ENCODE data around the gene DGCR6.
"Not testable (repeated sequence)": the region's sequence is repeated elsewhere in the genome, so short reads cannot be mapped to it uniquely, and the experiment has no call there.

Gene DGCR6

DNA sequence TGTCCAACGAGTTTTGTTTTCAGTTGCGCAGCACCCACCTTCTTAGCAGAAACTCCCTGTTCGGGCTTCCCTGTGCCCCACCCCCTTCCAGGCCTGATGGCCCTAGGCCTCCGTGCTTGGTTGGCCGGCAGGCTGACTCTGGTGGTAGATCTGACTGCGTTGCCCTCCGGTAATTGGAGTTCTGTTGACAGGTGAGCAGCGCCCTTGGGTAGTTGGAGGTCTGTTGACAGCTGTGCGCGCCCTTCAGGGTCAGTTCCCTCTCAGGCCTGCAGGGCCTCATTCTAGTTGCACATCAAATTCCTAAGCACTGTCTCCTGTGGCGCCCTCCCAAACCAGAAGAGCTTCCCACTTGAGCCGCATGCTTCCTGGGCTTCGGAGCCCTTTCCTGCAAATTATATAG, 776 bp downstream of the DGCR6 start:
- POLR2A ChIA-PET = interaction anchor here (0.8 to 1.6 kb wide), 7 partner anchors 20 to 267 kb away, joined by 3 to 17 read pairs (median 6); partner anchors contain the start of gene PRODH
- CTCF ChIA-PET = interaction anchor here (0.9 to 1.4 kb wide), 2 partner anchors 20 to 30 kb away, joined by 3 to 4 read pairs; no protein-coding TSS in a partner anchor
- no peak for TF ChIP-seq BHLHE40 (IDR thresholded peaks at IDR 0.05; ENCODE audit: borderline replicate concordance)
- no peak for TF ChIP-seq SUZ12 (IDR thresholded peaks at IDR 0.05)
- TF ChIP-seq, protein P1, sequence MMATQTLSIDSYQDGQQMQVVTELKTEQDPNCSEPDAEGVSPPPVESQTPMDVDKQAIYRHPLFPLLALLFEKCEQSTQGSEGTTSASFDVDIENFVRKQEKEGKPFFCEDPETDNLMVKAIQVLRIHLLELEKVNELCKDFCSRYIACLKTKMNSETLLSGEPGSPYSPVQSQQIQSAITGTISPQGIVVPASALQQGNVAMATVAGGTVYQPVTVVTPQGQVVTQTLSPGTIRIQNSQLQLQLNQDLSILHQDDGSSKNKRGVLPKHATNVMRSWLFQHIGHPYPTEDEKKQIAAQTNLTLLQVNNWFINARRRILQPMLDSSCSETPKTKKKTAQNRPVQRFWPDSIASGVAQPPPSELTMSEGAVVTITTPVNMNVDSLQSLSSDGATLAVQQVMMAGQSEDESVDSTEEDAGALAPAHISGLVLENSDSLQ (IDR thresholded peaks at IDR 0.05) = no peak
- TF ChIP-seq NFRKB (IDR thresholded peaks at IDR 0.05) = no peak
- TF ChIP-seq SP1 (IDR thresholded peaks at IDR 0.05) = no peak
- no peak for TF ChIP-seq HDGF (IDR thresholded peaks at IDR 0.05; ENCODE audit: borderline replicate concordance)
- TF ChIP-seq TARDBP (IDR thresholded peaks at IDR 0.05) = no peak
- TF ChIP-seq FOXK2 (IDR thresholded peaks at IDR 0.05) = no peak
- no peak for TF ChIP-seq FOXA1 (IDR thresholded peaks at IDR 0.05)
- TF ChIP-seq ARNT (IDR thresholded peaks at IDR 0.05) = no peak
- no peak for TF ChIP-seq FOXM1 (IDR thresholded peaks at IDR 0.05; ENCODE audit: borderline replicate concordance)
- TF ChIP-seq L3MBTL2 (conservative IDR thresholded peaks at IDR 0.05) = no peak
- no peak for TF ChIP-seq CTBP1 (IDR thresholded peaks at IDR 0.05; ENCODE audit: borderline replicate concordance)
- TF ChIP-seq ELF4 (IDR thresholded peaks at IDR 0.05) = no peak
- TF ChIP-seq ZNF384 (IDR thresholded peaks at IDR 0.05) = no peak
- no peak for TF ChIP-seq LEF1 (IDR thresholded peaks at IDR 0.05; ENCODE audit: borderline replicate concordance)
- no peak for DNase-seq (ENCODE audit: extremely low spot score)

DNA sequence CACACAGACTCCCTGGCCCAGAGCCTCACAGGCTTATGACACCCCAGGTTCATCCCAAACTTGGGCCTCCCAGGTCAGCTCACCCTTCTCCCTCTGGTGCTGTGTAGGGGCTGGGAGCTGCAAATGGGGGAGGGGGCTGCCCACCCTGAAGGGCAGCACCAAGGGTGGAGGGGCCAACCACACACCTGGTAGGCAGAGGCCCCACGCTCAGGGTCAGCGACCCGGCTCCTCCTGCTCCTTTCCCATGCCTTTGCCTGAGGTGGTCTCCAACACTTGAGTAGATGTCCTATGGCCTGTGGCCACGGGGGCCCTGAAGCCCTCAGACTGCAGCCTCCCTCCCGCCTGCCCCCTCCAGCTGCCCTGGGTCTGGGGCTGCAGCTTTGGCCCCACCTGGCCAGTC, 3.4 kb downstream of the DGCR6 start:
- ChIA-PET CTCF (interaction anchor here (2.0 kb wide), 1 partner anchor 20 kb away, joined by 6 read pairs; no protein-coding TSS in a partner anchor), POLR2A (no interaction called here)
- DNase-seq (ENCODE audit: extremely low spot score) = no peak
- TF ChIP-seq BHLHE40 (IDR thresholded peaks at IDR 0.05; ENCODE audit: borderline replicate concordance) (no peak), FOXK2 (IDR thresholded peaks at IDR 0.05) (no peak), ZNF384 (IDR thresholded peaks at IDR 0.05) (no peak)

DNA sequence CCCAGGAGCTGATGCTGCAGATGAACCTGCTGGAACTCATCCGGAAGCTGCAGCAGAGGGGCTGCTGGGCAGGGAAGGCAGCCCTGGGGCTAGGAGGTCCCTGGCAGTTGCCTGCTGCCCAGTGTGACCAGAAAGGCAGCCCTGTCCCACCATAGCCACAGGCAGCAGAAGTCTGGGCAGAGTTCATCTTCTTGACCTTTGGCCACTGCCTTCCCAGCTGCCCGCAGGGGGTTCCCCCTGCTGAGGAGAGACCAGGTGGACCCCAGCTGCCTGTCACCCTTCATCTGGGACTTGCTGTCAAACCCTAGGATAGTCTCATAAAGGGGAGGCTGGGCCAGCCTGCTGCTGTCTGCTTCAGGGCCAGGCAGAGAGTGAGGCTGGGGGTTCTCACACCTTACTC, 5.4 kb downstream of the DGCR6 start:
- CTCF ChIA-PET = not testable (repeated sequence)

DNA sequence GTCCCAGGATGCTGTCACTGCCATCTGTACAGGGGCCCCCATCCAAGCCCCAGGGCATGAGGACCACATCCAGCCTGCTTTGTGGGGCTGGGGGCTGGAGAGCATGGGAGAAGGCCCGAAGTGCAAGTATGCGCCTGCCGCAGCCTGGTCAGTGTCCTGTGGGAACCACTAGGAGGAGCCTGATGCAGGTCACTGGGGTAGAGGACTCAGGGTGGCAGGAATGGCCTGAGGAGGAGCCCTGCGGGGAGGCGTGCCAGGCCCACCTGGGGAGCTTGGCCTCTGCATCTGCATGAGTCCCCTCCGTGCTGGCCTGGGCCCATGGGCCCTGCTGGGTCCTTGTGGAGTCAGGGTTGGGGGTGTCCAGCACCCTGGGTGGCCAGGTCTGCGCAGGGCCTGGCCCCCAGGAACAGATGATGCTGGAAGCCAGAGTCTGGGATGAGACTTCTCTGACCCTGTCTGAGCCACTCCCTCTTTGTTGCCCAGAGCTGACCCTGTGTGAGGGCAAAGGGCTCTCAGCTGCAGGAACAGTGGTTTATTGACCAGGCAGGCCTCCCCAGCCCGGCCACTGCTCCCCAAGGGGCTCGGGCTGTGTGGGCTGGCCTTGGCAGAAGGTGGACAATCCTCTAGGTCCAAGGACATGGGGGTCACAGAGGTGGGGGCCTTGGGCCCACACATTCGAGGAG, 6.3 kb downstream of the DGCR6 start:
- DNase-seq (ENCODE audit: extremely low spot score); CTCF ChIA-PET; POLR2A ChIA-PET: not testable (repeated sequence)

More for the DNA sequence above, 5.4 kb downstream of the DGCR6 start:
- POLR2A ChIA-PET; DNase-seq (ENCODE audit: extremely low spot score): not testable (repeated sequence)

DNA sequence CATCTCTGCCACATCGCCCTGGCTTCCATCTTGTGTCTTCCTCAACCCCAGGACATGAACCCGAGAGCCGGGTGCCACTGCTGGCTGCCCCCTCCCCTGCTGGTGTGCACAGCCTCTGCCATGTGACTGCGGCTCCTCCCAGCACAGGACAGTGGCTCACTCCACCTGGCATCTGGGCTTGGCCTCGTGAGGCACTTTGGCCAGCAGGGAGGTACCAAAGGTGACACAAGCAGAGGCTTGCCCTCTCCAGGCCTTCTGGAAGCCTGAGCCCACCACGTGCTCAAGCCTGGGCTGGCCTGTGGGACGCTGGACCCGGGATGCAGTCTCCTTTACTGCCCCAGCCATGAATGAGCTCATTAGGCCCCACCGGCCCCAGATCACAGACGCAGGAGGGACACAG, 8.4 kb downstream of the DGCR6 start:
- CTCF ChIA-PET; DNase-seq (ENCODE audit: extremely low spot score): not testable (repeated sequence)
- POLR2A ChIA-PET = interaction anchor here (1.2 kb wide), 1 partner anchor 8 kb away, joined by 5 read pairs; the partner anchor contains the start of gene DGCR6

DNA sequence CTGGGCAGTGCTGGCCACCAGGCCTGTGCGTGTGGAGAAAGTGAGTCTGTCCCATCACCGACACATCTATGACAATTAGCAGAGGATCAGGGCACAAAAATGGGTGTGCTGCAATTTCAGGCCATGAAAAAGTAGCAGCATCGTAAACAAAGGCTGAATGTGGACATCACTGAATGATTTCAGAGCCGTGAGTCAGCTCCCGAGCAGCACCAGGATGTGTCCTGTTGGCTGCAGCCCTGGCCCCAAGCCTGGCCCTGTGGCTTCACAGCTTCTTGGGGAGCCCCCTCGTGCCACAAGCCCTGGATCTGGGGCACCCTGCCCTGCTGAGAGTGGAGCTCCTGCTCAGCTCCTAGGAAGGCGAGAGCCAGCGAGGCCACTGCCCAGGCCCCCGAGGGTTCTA, 9.4 kb downstream of the DGCR6 start:
- POLR2A ChIA-PET = interaction anchor here (0.6 to 1.2 kb wide), 2 partner anchors 9 to 1272 kb away, joined by 3 to 5 read pairs; partner anchors contain the start of gene DGCR6
- CTCF ChIA-PET; DNase-seq (ENCODE audit: extremely low spot score): not testable (repeated sequence)

DNA sequence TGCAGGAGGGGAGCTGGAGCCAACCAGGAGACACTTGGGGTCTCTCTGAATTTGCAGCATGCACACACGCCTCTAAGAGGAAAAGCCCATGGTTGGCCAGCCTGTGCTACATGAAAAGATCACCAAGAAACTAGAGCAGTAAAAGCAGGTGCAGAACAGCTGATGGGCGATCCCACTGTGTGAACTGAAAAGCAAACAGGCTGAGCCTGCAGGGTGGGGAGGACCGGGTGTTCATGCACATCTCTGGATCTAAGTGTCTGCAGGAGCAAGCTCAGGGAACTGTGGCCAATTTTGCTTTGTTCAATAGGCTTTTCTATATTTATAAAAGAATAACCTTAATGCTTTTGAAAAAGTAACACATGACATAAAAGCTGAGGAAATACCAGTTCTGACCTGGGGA, 11.7 kb downstream of the DGCR6 start:
- DNase-seq (ENCODE audit: extremely low spot score); CTCF ChIA-PET; POLR2A ChIA-PET: not testable (repeated sequence)

DNA sequence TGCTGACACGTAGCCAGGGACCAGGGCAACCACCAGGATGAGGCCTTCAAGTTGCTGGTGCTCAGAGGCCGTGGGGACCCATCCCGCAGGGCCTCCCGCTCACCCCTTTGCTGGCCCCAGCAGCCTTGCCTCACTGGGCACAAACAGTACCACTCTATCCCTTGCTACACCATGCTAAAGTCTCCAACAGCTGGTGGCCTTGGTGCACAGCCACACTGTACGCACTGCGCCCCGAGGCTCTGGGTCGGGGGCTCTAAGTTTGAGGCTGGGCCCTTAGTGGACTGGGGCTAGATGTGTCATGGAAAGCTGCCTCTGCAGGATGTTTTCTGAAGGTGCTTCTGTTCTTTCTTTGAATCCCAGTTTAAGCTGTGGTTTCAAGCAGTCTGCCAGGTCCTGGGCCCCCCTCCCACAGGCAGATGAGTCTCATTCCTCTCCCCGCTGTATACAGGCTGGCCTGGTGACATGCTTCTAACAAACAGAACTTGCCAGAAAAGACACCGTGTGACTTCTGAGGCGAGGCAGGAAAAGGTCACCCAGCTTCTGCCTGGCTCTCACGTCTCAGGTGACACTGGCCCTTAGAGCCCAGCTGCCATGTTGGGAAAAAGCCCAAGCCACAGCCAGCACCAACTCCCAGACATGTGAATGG, 14.3 kb downstream of the DGCR6 start:
- POLR2A ChIA-PET; DNase-seq (ENCODE audit: extremely low spot score): not testable (repeated sequence)
- CTCF ChIA-PET = interaction anchor here (1.6 kb wide), 1 partner anchor 12 kb away, joined by 5 read pairs; no protein-coding TSS in a partner anchor

DNA sequence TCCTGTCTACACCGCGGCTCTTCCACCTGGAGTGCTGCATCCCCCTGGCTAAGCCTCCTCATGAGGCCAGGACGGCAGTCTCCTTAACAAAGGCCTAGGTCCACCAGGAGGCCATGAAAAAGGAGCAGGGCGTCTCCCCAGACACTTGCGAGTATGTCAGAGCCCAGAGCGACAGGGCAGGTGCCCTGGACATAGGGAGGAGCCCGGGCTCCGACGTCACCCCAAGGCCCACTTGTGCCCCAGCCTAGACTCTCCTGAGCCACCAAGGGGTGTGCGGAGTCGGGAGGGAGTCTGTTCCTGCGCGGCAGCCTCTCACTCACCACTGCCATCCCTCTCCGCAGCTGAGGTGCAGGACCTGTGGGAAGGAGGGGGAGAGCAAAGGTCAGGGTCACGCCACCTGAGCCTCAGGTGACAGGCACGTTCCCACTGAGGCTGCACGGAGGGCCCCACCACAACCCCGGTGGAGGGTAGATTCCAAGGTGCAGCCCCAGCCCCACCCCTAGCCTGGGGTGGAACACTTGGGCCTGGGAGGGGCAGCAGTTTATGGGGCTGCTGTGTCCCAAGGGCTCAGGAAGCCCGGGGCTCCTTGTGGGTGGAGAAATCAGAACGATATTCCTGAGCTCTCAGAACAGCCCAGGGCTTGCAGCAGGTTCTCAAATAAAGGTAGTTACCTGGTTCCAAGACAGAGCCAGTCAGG, 19.4 kb downstream of the DGCR6 start:
- ChIA-PET POLR2A (interaction anchor here (1.0 kb wide), 1 partner anchor 20 kb away, joined by 3 read pairs; the partner anchor contains the start of gene DGCR6), CTCF (no interaction called here)
- TF ChIP-seq NFRKB (IDR thresholded peaks at IDR 0.05) (no peak), FOXK2 (IDR thresholded peaks at IDR 0.05) (no peak), ARNT (IDR thresholded peaks at IDR 0.05) (no peak), FOXM1 (IDR thresholded peaks at IDR 0.05; ENCODE audit: borderline replicate concordance) (no peak), SP1 (IDR thresholded peaks at IDR 0.05) (no peak), ZNF384 (IDR thresholded peaks at IDR 0.05) (no peak), FOXA1 (IDR thresholded peaks at IDR 0.05) (no peak)
- DNase-seq (ENCODE audit: extremely low spot score) = no peak
